ENCODE results near the gene RLF. TPM values are rescaled to one million over a fixed set of nuclear protein-coding genes. Genes with fewer than 3 reads are reported as not detected.
"Not testable (repeated sequence)": the region's sequence is repeated elsewhere in the genome, so short reads cannot be mapped to it uniquely, and the experiment has no call there.

The RLF gene
- polyA plus RNA-seq, 2 of the 4 experiments (the other 2 are of a cell fraction): 4.7 to 7.9 TPM

DNA sequence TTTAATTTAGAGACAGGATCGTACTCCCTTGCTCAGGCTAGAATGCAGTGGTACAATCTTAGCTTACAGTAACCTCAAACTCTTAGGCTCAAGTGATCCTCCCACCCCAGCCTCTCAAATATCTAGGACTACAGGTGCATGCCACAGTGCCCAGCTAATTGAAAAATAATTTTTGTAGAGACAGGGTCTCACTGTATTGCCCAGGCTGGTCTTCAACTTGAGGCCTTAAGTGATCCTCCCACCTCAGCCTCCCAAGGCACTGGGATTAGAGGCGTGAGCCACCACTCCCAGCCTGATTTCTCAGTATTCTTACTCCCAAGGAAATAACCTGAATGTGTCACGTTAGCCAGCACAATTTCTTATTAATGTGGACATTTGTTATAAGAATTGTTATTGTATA, 9.8 kb downstream of the RLF start:
- 94% methylated on average over 3 of the region's 3 CpGs for WGBS (ENCODE audit: missing lambda C conversion rate)
- no peaks in the 10 kb centered on the region for H3K9me3 ChIP-seq
- TF ChIP-seq POLR2AphosphoS2 (conservative IDR thresholded peaks at IDR 0.05; ENCODE audit: low read length) (no peak), MAFK (IDR thresholded peaks at IDR 0.05; ENCODE audit: partially characterized antibody) (no peak), EP300 (IDR thresholded peaks at IDR 0.05) (no peak), NPAS2 (CRISPR knock-in tag; IDR thresholded peaks at IDR 0.05; ENCODE audit: borderline replicate concordance) (no peak), SMC3 (IDR thresholded peaks at IDR 0.05) (no peak), RFX5 (IDR thresholded peaks at IDR 0.05) (no peak), ZNF302 (CRISPR knock-in tag; IDR thresholded peaks at IDR 0.05) (no peak)
- TF ChIP-seq, protein P1, sequence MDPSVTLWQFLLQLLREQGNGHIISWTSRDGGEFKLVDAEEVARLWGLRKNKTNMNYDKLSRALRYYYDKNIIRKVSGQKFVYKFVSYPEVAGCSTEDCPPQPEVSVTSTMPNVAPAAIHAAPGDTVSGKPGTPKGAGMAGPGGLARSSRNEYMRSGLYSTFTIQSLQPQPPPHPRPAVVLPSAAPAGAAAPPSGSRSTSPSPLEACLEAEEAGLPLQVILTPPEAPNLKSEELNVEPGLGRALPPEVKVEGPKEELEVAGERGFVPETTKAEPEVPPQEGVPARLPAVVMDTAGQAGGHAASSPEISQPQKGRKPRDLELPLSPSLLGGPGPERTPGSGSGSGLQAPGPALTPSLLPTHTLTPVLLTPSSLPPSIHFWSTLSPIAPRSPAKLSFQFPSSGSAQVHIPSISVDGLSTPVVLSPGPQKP (IDR thresholded peaks at IDR 0.05; ENCODE audit: low read depth, low read length): no peak
- no peak overlapping the region for H3K4me2 ChIP-seq
- ATAC-seq (no peak), DNase-seq (ENCODE audit: low read depth in 1 of 2, low spot score in 1 of 2) (no peak), FAIRE-seq (no peak)
- CTCF ChIA-PET: interaction anchor here (0.6 to 1.7 kb wide), 4 partner anchors 9 to 241 kb away, joined by 3 to 8 read pairs (median 4); no protein-coding TSS in a partner anchor
- no peak overlapping the region for H3K4me3 ChIP-seq
- no peaks in the 10 kb centered on the region for H3K4me1 ChIP-seq
- no peak overlapping the region for H3K27ac ChIP-seq
- POLR2A ChIA-PET: interaction anchor here (1.1 kb wide), 1 partner anchor 9 kb away, joined by 5 read pairs; no protein-coding TSS in a partner anchor

DNA sequence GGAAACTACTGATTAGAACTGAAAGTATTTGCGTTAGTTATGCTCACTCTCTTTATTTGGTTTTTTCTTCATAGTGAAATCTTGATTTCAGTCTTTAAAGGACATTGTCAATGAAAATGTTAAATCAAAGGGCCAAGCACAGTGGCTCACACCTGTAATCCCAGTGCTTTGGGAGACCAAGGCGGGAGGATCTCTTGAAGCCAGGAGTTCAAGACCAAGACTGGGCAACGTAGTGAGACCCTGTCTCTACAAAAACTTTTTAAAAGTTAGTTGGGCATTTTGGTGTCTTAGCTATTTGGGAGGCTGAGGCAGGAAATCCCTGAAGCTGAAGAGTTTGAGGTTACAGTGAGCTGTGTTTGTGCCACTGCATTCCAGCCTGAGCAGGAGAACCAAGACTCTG, 13.6 kb downstream of the RLF start:
- DNase-seq (ENCODE audit: low read depth in 1 of 2, low spot score in 1 of 2) (no peak), ATAC-seq (no peak), FAIRE-seq (no peak)
- no peak overlapping the region for H3K4me2 ChIP-seq
- no peak overlapping the region for H3K27ac ChIP-seq
- H3K9me3 ChIP-seq: no peaks in the 10 kb centered on the region
- no peaks in the 10 kb centered on the region for H3K4me1 ChIP-seq
- 92% methylated on average over 3 of the region's 3 CpGs for WGBS (ENCODE audit: missing lambda C conversion rate)
- TF ChIP-seq ZSCAN20 (CRISPR knock-in tag; IDR thresholded peaks at IDR 0.05): no peak
- TF ChIP-seq POLR2AphosphoS2 (conservative IDR thresholded peaks at IDR 0.05; ENCODE audit: low read length): no peak
- TF ChIP-seq NFE2L2 (conservative IDR thresholded peaks at IDR 0.05; ENCODE audit: low read length): no peak
- TF ChIP-seq EHMT2 (IDR thresholded peaks at IDR 0.05; ENCODE audit: low read depth): no peak
- TF ChIP-seq RARB (CRISPR knock-in tag; IDR thresholded peaks at IDR 0.05): no peak
- TF ChIP-seq RCOR1 (IDR thresholded peaks at IDR 0.05; ENCODE audit: low read depth, low read length): no peak
- TF ChIP-seq, protein P2, sequence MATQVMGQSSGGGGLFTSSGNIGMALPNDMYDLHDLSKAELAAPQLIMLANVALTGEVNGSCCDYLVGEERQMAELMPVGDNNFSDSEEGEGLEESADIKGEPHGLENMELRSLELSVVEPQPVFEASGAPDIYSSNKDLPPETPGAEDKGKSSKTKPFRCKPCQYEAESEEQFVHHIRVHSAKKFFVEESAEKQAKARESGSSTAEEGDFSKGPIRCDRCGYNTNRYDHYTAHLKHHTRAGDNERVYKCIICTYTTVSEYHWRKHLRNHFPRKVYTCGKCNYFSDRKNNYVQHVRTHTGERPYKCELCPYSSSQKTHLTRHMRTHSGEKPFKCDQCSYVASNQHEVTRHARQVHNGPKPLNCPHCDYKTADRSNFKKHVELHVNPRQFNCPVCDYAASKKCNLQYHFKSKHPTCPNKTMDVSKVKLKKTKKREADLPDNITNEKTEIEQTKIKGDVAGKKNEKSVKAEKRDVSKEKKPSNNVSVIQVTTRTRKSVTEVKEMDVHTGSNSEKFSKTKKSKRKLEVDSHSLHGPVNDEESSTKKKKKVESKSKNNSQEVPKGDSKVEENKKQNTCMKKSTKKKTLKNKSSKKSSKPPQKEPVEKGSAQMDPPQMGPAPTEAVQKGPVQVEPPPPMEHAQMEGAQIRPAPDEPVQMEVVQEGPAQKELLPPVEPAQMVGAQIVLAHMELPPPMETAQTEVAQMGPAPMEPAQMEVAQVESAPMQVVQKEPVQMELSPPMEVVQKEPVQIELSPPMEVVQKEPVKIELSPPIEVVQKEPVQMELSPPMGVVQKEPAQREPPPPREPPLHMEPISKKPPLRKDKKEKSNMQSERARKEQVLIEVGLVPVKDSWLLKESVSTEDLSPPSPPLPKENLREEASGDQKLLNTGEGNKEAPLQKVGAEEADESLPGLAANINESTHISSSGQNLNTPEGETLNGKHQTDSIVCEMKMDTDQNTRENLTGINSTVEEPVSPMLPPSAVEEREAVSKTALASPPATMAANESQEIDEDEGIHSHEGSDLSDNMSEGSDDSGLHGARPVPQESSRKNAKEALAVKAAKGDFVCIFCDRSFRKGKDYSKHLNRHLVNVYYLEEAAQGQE (IDR thresholded peaks at IDR 0.05): no peak
- no peak for TF ChIP-seq MAZ (IDR thresholded peaks at IDR 0.05; ENCODE audit: borderline replicate concordance, low read depth, low read length)
- TF ChIP-seq CHD2 (IDR thresholded peaks at IDR 0.05; ENCODE audit: low read length, partially characterized antibody): no peak
- TF ChIP-seq FOSB (CRISPR knock-in tag; IDR thresholded peaks at IDR 0.05): no peak
- TF ChIP-seq HEYL (CRISPR knock-in tag; IDR thresholded peaks at IDR 0.05): no peak
- ChIA-PET CTCF (interaction anchor here (1.7 kb wide), 1 partner anchor 21 kb away, joined by 6 read pairs; no protein-coding TSS in a partner anchor), POLR2A (no interaction called here)
- no peak overlapping the region for H3K4me3 ChIP-seq

DNA sequence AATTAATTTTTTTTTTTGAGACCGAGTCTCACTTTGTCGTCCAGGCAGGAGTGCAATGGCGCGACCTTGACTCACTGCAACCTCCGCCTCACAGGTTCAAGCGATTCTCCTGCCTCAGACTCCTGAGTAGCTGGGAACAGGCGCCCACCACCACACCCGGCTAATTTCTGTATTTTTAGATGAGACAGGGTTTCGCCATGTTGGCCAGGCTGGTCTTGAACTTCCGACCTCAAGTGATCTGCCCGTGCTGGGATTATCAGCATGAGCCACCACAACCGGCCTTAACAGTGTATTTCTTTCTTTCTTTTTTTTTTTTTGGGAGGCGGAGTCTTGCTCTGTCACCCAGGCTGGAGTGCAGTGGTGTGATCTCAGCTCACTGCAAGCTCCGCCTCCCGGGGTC, 15.8 kb downstream of the RLF start:
- H3K27ac ChIP-seq; H3K4me3 ChIP-seq; H3K4me1 ChIP-seq; POLR2A ChIA-PET; H3K4me2 ChIP-seq; DNase-seq (ENCODE audit: low read depth in 1 of 2, low spot score in 1 of 2); ATAC-seq; H3K9me3 ChIP-seq; FAIRE-seq: not testable (repeated sequence)
- CTCF ChIA-PET: interaction anchor here (0.6 to 1.7 kb wide), 2 partner anchors 24 to 378 kb away, joined by 4 to 6 read pairs; no protein-coding TSS in a partner anchor
- 95% methylated on average over 15 of the region's 15 CpGs for WGBS (ENCODE audit: missing lambda C conversion rate)
